Skin epidermis (tissue), 12 donors: ENCODE data around the gene TEX19.
"Not testable (repeated sequence)": the region's sequence is repeated elsewhere in the genome, so short reads cannot be mapped to it uniquely, and the experiment has no call there.

Experiments used
- H3K27ac ChIP-seq, 21 experiments: fragments of 200-600 bp; sonication (generic) in 11 of 21; one replicate each; pipeline ENCODE4 v1.5.0; 2020; ENCODE audit warnings: mild to moderate bottlenecking in 3 of 21, inconsistent platforms in 2 of 21, moderate library complexity in 2 of 21
- H3K4me3 ChIP-seq, 7 experiments: fragments of 200-600 bp; sonication (generic) in 2 of 7; one replicate each; pipeline ENCODE4 v1.5.0; 2020; ENCODE audit warnings: inconsistent platforms in 2 of 7, mild to moderate bottlenecking in 2 of 7, moderate library complexity in 1 of 7

TEX19 gene

DNA sequence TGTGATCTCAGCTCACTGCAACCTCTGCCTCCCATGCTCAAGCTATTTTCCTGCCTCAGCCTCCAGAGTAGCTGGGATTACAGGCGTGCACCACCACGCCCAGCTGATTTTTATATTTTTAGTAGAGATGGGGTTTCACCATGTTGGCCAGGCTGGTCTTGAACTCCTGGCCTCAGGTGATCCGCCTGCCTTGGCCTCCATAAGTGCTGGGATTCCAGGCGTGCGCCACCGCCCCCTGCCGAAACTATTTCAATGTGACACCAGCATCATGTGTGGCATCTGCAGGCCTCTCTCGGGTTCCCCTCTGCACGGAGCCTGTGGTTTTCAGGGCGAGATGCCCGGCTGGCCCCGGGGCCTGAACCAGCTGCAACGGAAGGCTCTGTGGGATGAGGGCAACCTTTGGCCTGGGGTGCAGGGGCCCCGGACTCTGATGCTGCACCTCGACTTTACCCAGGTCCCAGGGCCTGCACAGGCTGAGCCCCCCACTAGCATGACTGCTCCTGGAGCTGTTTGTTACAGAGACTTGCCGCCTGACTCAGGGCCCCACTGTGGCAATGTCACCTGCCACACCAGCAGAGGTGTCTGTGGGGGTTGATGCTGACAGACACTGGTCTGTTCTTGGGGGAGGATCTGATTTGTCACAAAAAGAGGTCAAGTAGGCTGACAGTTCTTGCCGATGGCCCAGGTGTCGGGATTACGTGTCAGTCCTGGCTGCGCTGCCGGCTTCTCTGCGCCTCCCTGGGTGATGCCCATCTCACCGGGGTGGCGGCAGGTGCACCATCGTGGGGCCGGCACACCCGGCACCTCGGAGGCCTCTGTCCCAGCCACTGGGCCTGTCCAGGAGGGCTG is 8.6 kb upstream of the TEX19 start:
- H3K27ac ChIP-seq = peak overlapping the region in 9 of 21 experiments; percentile 12 to 55 (median 30)
- no peak overlapping the region for H3K4me3 ChIP-seq

DNA sequence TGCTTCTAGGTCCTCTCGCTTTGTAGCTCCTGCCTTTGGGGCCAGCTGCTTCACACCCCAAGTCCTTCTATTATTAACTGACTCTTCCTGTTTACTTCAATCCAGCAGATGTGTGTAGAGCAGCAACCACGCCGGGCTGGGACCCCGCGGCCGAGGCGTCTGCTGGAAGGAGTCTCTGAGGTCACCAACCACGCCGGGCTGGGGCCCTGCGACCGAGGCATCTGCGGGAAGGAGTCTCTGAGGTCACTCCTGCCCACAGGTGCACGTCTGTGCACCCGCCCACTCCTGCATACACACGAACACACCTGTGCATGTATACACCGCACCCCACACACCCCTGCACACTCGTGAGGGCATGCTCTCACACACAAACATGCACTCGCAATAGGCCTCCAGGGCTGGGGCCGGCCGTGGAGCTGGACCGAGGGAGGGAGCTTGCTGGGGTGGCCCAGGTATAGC is 7.8 kb upstream of the TEX19 start:
- H3K4me3 ChIP-seq = no peak overlapping the region
- H3K27ac ChIP-seq = no peak overlapping the region

DNA sequence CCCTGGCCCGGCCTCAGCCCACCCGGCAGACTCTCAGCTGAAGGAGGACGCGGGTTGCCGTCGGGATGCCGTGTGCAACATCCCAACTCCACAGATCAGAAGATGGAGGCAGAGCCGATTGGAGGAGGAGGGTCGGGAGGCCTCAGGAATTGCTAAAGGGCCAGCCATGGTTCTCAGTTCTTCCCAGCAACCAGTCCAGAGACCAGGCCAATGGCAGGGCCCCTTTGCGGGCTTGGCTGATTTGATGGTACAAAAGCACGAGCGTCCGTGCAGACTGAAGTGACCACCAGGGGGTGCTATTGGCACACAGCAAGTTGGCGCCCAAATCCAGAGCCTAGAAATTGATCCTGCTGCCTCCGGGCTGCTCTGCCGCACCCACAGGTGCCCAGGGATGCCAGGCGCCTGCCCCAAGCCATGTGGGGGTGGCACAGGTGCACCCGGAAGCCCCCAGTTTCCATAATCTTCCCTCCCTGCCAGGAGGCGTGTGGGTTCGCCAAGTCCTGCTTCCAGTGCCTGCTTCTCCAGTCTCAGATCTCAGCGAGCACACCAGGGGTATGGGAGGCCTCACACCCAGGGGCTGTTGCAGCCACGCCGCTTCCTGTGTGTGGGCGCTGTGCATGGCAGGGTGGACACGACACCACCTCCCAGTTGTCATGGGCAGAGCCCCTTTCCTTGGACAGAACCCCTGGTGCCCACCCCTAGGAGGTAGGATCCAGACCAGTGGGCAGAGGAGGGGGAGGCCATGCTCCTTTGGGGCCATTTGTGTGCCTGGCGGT is 7.1 kb upstream of the TEX19 start:
- peak overlapping the region in 1 of 21 experiments; percentile 19 for H3K27ac ChIP-seq
- no peak overlapping the region for H3K4me3 ChIP-seq

DNA sequence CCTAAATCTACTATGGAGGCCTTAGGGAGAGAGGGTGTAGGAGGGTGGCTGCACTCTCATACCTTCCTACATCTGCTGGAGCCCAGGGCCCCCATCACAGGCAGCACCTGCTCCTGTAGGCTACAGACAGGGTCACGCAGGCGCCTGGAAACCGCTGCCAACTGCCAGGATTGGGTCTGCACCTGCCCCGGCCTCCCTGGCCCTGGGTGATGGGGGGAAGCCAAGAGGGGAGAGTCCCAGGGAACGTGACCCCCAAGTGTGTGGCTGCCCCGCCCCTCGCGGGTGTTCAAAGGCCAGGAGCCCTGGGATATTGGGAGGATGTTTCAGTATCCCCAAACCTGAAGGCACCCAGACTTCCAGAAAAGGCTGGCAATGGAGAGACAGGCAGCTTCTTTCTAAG is 5.6 kb upstream of the TEX19 start:
- Histone ChIP-seq H3K27ac (no peak overlapping the region), H3K4me3 (no peak overlapping the region)

DNA sequence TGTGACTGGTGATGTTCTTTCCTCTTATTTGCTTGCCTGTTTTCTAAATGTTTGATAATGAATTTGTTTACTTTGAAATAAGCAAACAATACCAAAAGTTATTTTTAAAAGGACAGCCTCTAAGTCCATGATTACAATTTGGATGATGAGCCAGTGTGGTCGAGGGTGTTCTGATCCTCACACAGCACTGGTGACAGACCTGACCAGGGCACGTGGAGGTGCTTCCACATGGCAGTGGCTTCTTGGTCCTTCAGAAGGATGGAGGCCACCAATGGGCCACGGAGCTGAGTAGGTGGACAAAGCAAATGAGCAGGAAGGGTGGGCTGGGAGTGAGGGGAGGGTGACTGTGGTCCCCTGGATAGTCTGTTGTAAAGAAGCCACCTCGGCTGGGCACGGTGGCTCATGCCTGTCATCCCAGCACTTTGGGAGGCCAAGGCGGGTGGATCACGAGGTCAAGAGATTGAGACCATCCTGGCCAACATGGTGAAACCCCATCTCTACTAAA is 4.2 kb upstream of the TEX19 start:
- Histone ChIP-seq H3K4me3 (no peak overlapping the region), H3K27ac (no peak overlapping the region)

DNA sequence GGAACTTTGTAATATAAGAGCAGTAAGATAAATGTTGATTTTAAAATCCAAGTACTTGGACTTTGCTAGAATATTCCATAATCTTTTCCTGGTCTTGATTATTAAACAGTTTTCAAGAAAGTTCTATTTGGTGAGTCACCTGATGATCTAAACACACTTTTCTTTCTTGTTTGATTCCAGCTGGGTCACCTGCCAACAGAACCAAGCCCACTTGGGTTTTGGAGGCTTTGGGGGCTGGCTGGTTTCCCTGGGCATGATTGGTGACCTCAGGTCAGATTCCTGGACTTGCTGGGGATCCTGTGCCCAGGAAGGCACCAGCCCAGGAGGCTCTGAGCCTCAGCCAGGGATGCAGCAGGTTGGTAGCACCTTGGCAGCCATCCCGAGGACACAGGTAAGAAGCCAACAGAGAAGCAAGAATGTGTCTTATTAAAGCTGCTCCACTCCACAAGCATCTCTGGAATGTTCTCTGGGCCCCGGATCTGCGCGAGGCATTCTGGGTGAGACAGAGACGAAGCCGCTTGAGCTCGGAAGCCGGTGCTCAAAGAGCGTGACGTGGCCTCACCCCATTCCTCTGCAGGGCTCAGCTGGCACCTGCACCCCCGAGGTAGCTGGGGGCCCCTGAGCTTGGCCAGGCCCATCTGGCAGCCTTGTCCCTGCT is 3.1 kb upstream of the TEX19 start:
- no peak overlapping the region for H3K27ac ChIP-seq
- no peak overlapping the region for H3K4me3 ChIP-seq

DNA sequence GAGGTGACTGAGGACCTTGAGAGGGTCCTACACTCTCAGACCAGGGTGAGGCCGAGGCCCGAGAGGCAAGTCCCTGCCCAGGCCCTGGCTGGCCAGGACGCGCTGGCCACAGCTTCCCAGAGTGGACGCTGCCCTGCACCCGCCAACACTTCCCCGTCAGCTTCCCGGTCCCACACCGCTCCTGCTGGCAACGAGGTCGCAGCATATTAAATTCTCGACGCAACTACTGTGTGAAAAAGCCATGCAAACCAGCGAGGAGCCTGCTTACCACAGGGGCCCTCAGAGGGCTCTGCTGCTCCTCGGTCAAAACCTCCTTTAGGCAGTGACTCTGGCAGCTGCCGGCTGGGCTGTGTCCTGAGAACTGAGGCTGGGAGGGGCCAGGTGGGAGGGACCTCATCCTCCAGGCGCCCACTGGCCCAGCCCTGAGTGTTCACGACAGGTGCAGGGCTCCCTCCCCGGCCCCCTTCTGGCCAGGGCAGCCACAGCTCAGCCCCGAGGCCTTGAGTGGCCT is 2.1 kb upstream of the TEX19 start:
- Histone ChIP-seq H3K4me3 (no peak overlapping the region), H3K27ac (no peak overlapping the region)

DNA sequence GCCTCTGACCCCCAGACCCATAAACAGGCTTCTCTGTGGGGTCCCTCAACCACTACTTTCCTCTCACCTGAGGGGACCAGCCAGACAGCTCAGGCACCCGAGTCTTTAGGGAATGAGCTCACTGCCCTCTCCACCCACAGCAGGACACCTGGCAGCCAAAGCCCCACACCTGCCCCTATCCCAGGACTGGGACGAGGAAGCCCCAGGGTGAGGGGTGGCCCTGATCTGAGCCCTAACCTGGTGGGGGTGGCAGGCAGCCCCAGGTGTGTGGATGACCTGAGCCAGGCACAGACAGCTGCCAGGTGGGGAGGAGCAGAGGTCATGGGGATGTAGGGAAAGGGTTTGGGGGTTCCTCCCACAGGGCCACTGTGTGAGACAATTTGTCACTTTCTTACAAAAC is 1.7 kb upstream of the TEX19 start:
- no peak overlapping the region for H3K27ac ChIP-seq
- H3K4me3 ChIP-seq = no peak overlapping the region

DNA sequence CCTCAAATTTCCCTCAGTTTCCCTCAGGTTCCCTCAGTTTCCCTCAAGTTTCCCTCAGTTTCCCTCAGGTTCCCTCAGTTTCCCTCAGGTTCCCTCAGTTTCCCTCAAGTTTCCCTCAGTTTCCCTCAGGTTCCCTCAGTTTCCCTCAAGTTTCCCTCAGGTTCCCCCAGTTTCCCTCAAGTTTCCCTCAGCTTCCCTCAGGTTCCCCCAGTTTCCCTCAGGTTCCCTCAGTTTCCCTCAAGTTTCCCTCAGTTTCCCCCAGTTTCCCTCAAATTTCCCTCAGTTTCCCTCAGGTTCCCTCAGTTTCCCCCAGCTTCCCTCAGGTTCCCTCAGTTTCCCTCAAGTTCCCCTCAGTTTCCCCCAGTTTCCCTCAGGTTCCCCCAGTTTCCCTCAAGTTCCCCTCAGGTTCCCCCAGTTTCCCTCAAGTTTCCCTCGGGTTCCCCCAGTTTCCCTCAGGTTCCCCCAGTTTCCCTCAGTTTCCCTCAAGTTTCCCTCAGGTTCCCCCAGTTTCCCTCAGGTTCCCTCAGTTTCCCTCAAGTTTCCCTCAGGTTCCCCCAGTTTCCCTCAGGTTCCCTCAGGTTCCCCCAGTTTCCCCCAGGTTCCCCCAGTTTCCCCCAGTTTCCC is 516 bp downstream of the TEX19 start:
- H3K4me3 ChIP-seq, H3K27ac ChIP-seq: not testable (repeated sequence)

DNA sequence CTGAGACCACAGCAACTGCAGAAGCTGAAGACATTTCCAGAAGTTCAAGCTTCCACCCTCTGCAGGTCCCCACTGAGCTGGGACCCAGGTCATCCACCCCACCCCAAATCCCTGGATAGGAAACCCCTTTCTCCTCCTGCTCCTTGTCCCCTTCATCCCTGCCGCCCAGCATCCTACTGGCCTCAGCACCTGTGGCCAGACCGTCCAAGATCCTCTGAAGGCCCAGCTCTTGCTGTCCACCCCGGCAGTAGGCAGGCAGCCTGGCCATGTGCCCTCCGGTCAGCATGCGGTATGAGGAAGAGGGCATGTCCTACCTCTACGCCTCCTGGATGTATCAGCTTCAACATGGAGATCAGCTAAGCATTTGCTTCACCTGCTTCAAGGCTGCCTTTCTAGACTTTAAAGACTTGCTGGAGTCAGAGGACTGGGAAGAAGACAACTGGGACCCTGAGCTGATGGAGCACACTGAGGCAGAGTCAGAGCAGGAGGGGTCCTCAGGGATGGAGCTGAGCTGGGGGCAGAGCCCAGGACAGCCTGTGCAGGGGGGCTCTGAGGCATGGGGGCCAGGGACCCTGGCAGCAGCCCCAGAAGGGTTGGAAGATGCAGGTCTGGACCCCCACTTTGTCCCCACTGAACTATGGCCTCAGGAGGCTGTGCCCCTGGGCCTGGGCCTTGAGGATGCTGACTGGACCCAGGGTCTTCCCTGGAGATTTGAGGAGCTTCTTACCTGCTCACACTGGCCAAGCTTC is 3.0 kb downstream of the TEX19 start:
- Histone ChIP-seq H3K27ac (no peak overlapping the region), H3K4me3 (no peak overlapping the region)

DNA sequence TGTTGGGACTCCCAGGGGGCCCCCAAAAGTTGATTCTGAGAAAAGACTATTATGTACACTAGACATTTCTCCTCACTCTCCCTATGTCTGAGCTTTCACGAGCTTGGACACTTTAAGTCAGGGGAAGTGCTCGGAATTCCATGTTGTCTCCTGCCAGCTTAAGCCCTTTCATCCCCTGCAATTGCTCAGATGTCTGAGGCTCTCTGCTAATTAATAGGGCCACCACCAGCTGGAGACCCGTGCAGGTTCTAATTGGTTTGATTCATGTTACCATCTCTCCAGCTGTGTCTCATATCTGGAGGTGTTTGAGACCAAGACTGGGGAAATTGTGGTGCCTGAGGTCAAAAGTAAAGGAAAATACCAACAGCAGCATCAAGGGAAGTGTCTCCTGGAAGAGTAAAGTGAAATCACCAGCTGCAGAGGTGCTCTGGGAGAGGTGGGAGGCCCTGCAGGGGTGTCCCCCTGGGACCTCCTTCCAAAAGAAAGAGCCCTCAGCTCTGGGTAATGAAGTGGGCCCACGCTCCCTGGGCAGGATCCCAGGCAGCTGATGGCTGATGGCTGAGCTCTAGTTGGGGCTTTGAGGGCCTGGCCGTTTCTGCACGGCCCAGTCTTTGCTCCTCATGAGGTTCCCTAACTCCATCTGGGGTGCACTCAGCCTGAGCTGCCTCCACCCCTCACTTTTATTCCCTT is 6.7 kb downstream of the TEX19 start:
- H3K4me3 ChIP-seq = no peak overlapping the region
- no peak overlapping the region for H3K27ac ChIP-seq

DNA sequence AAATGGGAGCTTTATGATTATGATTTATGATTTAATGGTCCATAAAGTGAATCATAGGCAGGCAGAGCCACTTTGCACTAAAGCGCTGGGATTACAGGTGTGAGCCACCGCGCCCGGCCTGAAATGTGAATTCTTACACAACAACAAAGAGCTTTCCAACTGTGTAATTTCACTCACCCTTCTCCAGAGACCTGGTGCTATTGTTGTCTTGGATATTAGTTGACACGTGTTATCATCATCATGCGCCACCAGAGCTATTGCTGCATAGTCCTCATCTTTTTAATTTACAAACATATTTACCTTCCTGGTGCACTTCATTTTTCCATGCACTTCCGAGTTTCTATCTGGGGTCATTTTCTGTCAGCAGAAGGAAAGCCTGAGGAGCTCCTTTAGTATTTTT is 7.7 kb downstream of the TEX19 start:
- no peak overlapping the region for H3K27ac ChIP-seq
- no peak overlapping the region for H3K4me3 ChIP-seq

DNA sequence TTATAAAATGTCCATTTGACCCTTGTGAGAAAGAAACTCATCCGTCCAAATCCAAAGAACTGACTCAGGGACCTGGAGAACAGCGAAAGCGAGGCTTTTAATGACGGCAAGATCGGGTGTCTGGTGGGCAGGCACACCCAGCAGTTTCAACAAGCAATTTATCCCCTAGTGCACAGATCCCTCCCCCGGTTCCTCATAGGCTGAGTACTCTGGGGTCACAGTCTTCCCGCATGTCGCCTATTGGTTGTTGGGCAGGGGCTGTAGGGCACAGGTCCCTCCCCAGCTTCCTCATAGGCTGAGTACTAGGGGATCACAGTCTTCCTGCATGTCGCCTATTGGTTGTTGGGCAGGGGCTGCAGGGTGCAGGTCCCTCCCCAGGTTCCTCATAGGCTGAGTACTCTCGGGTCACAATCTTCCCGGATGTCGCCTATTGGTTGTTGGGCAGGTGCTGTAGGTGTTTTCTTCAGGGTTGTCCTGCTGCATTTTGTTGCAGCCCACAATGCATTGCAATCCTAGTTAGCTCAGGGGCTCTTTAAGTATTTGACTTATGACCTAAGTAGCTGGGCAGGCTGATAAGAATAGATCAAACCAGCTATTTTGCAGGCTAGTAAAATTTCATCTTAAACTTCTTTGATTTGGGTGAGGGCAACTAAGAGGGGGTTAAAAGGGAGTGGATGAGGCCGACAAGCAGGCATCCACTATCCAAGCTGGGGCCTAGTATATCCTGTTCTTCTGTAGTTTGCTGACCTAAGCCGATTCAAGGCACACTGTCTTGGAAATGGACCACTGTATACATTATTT is 8.9 kb downstream of the TEX19 start:
- no peak overlapping the region for H3K27ac ChIP-seq
- no peak overlapping the region for H3K4me3 ChIP-seq

DNA sequence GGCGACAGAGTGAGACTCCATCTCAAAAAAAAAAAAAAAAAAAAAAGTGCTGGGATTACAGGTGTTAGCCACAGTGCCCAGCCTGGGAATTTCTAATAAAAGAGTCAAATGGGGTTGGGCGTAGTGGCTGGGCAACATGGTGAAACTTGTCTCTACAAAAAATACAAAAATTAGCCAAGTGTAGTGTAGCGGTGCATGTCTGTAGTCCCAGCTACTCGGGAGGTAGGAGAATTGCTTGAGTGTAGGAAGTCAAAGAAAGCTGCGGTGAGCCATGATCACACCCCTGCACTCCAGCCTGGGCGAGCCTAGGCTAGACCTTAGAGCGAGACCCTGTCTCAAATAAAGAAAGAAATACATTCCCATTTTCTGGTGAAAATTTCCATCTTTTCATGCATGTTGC is 10.2 kb downstream of the TEX19 start:
- H3K27ac ChIP-seq = no peak overlapping the region
- no peak overlapping the region for H3K4me3 ChIP-seq

DNA sequence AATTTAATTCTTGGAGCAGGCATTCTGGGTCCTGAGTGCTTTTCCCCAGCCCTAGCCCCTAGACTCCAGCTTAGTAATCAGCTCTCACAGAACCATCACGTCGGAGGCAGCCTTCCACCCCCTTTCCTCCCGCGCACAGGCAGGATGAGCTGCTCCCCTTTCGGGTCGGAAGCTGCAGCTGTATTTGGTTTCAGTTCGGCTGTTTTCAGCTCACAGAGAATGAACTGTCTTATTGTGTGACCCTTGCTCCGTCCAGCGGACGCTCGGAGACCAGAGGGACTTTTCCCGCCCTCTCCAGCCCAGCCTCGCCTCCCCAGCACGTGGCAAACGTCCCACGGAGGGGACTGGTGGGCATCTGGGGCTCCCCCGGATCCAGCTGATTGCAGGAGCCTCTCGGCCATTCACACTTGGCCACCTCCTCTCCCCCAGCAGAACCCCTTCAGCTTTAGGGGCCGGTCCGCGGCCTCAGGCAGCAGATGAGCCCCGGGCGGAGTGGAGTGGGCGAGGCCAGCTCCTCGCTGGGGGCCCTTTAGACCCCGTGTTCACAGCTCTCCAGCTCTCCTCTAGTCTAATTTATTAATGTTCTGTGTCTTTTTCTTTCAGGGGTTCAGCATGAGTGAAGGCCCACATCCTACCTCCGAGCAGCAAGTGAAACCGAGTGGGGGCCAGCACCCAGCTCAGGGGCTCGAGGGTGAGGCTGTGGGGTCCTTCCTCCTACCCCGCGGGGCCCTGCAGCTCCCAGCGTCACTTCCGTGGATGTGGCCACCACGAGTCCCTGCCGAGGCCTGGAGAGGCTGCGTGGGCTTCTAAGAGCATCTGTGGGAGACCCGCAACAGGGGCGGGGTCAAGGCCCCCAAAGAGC is 11.7 kb downstream of the TEX19 start:
- H3K27ac ChIP-seq = no peak overlapping the region
- H3K4me3 ChIP-seq = peak overlapping the region in 5 of 7 experiments; percentile 9 to 31 (median 25)

DNA sequence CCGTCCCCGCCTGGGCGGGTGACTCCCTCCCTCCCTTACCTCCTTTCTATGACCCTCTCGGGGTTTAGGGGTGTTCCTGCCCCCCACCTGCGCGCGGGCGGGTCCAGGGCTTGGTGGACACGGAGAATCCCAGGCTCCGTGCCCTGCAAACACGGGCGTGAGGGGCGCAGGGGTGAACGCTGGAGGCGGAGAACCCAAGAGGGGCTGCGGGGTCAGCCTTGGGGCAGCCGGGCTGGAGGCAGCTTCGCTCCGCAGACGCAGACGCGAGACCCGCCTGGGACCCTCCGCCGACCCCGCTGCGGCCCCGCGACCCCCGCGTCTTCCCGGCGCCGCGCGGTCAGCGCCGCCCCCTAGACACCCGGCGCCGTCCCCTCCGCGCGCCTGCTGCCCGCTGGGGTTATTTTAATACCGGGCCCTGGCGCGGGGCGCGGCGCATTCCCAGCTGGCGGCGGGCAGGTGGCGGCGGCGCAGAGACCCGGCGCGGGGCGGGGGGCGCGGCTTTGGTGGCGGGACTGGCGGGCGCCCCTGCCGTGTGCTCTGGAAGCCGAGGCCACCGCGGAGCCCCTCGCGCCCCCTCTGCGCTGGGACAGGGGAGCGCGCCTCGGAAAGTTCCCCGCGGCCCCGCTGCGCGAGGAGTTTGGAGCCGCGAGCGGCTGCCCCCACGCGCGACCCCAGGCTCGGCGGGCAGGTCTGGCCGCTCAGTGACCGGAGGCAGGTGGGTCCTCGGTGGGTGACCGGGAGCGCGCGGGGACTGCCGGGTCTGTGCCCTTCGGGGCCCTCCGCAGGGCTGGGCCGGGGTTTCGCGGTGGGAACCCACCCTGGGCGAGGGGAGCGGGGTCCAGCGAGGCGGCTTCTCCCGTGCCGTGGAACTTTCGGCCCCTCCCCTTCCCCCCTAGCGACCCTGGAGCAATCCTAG is 12.5 kb downstream of the TEX19 start, which contains the start of gene UTS2R:
Gene UTS2R (plus strand): TSS at position 433 of the 916 bp plus-strand sequence. CDS start 2,560 bp downstream, outside the sequence.
- peak within 1 kb of the TSS in 5 of 7 experiments; percentile 10 to 31 (median 25) for H3K4me3 ChIP-seq

More for the DNA sequence above, 12.5 kb downstream of the TEX19 start, which contains the start of gene UTS2R:
- H3K27ac ChIP-seq = no peak within 1 kb of the TSS
